ENCODE data around the gene KLHL6.

KLHL6 gene

GRCh38 chr3:183503746-183504145 lies 51.8 kb downstream of the KLHL6 start:
- Histone ChIP-seq H3K4me1 (ENCODE audit: control insufficient read depth, insufficient read depth, low read length) (no peaks in the 10 kb centered on the region), H3K27me3 (ENCODE audit: control insufficient read depth, insufficient read depth, low read length) (no peaks in the 10 kb centered on the region), H3K27ac (ENCODE audit: low read depth, low read length) (no peak overlapping the region), H3K9ac (ENCODE audit: low read length) (no peak overlapping the region), H3K9me3 (ENCODE audit: control insufficient read depth, insufficient read depth, low read depth, low read length) (no peaks in the 10 kb centered on the region), H3K36me3 (ENCODE audit: control insufficient read depth, insufficient read depth, low read length) (no peaks in the 10 kb centered on the region), H3K4me3 (ENCODE audit: low read depth, low read length) (no peak overlapping the region)

- H3K9ac ChIP-seq (ENCODE audit: low read length), result no peak overlapping the region
- no peaks in the 10 kb centered on the region for H3K9me3 ChIP-seq (ENCODE audit: control insufficient read depth, insufficient read depth, low read depth, low read length)
- H3K36me3 ChIP-seq (ENCODE audit: control insufficient read depth, insufficient read depth, low read length), result no peaks in the 10 kb centered on the region
- H3K27ac ChIP-seq (ENCODE audit: low read depth, low read length), result no peak overlapping the region
- H3K4me1 ChIP-seq (ENCODE audit: control insufficient read depth, insufficient read depth, low read length), result no peaks in the 10 kb centered on the region
- H3K27me3 ChIP-seq (ENCODE audit: control insufficient read depth, insufficient read depth, low read length), result no peaks in the 10 kb centered on the region
- no peak overlapping the region for H3K4me3 ChIP-seq (ENCODE audit: low read depth, low read length)
Measured at GRCh38 chr3:183502237-183503181, 53.0 kb downstream of the KLHL6 start.

GRCh38 chr3:183500981-183501704 lies 54.4 kb downstream of the KLHL6 start:
- H3K4me3 ChIP-seq (ENCODE audit: low read depth, low read length), result no peak overlapping the region
- H3K27ac ChIP-seq (ENCODE audit: low read depth, low read length), result no peak overlapping the region
- no peaks in the 10 kb centered on the region for H3K36me3 ChIP-seq (ENCODE audit: control insufficient read depth, insufficient read depth, low read length)
- no peaks in the 10 kb centered on the region for H3K27me3 ChIP-seq (ENCODE audit: control insufficient read depth, insufficient read depth, low read length)
- H3K9ac ChIP-seq (ENCODE audit: low read length), result no peak overlapping the region
- H3K4me1 ChIP-seq (ENCODE audit: control insufficient read depth, insufficient read depth, low read length), result no peaks in the 10 kb centered on the region
- H3K9me3 ChIP-seq (ENCODE audit: control insufficient read depth, insufficient read depth, low read depth, low read length), result no peaks in the 10 kb centered on the region

GRCh38 chr3:183500319-183500718 lies 55.2 kb downstream of the KLHL6 start:
- H3K9me3 ChIP-seq (ENCODE audit: control insufficient read depth, insufficient read depth, low read depth, low read length), result no peaks in the 10 kb centered on the region
- no peak overlapping the region for H3K4me3 ChIP-seq (ENCODE audit: low read depth, low read length)
- H3K36me3 ChIP-seq (ENCODE audit: control insufficient read depth, insufficient read depth, low read length), result no peaks in the 10 kb centered on the region
- H3K27me3 ChIP-seq (ENCODE audit: control insufficient read depth, insufficient read depth, low read length), result no peaks in the 10 kb centered on the region
- H3K9ac ChIP-seq (ENCODE audit: low read length), result no peak overlapping the region
- H3K4me1 ChIP-seq (ENCODE audit: control insufficient read depth, insufficient read depth, low read length), result no peaks in the 10 kb centered on the region
- no peak overlapping the region for H3K27ac ChIP-seq (ENCODE audit: low read depth, low read length)

- no peak overlapping the region for H3K9ac ChIP-seq (ENCODE audit: low read length)
- H3K4me1 ChIP-seq (ENCODE audit: control insufficient read depth, insufficient read depth, low read length), result no peaks in the 10 kb centered on the region
- no peaks in the 10 kb centered on the region for H3K9me3 ChIP-seq (ENCODE audit: control insufficient read depth, insufficient read depth, low read depth, low read length)
- H3K4me3 ChIP-seq (ENCODE audit: low read depth, low read length), result no peak overlapping the region
- H3K36me3 ChIP-seq (ENCODE audit: control insufficient read depth, insufficient read depth, low read length), result no peaks in the 10 kb centered on the region
- no peak overlapping the region for H3K27ac ChIP-seq (ENCODE audit: low read depth, low read length)
- H3K27me3 ChIP-seq (ENCODE audit: control insufficient read depth, insufficient read depth, low read length), result no peaks in the 10 kb centered on the region
Measured at GRCh38 chr3:183498634-183499033, 56.9 kb downstream of the KLHL6 start.

GRCh38 chr3:183497313-183497712 lies 58.2 kb downstream of the KLHL6 start:
- no peak overlapping the region for H3K9ac ChIP-seq (ENCODE audit: low read length)
- H3K4me3 ChIP-seq (ENCODE audit: low read depth, low read length), result no peak overlapping the region
- H3K9me3 ChIP-seq (ENCODE audit: control insufficient read depth, insufficient read depth, low read depth, low read length), result no peaks in the 10 kb centered on the region
- no peak overlapping the region for H3K27ac ChIP-seq (ENCODE audit: low read depth, low read length)
- no peaks in the 10 kb centered on the region for H3K27me3 ChIP-seq (ENCODE audit: control insufficient read depth, insufficient read depth, low read length)
- peaks cover 2% of the 10 kb centered on the region; the same call in 1 of the 2 replicates for H3K4me1 ChIP-seq (ENCODE audit: control insufficient read depth, insufficient read depth, low read length)
- H3K36me3 ChIP-seq (ENCODE audit: control insufficient read depth, insufficient read depth, low read length), result no peaks in the 10 kb centered on the region

GRCh38 chr3:183496311-183496710 lies 59.2 kb downstream of the KLHL6 start:
- H3K4me1 ChIP-seq (ENCODE audit: control insufficient read depth, insufficient read depth, low read length), result peaks cover 8% of the 10 kb centered on the region; the same call in 1 of the 2 replicates
- H3K9me3 ChIP-seq (ENCODE audit: control insufficient read depth, insufficient read depth, low read depth, low read length), result no peaks in the 10 kb centered on the region
- H3K27me3 ChIP-seq (ENCODE audit: control insufficient read depth, insufficient read depth, low read length), result no peaks in the 10 kb centered on the region
- no peak overlapping the region for H3K27ac ChIP-seq (ENCODE audit: low read depth, low read length)
- H3K9ac ChIP-seq (ENCODE audit: low read length), result no peak overlapping the region
- H3K36me3 ChIP-seq (ENCODE audit: control insufficient read depth, insufficient read depth, low read length), result no peaks in the 10 kb centered on the region
- no peak overlapping the region for H3K4me3 ChIP-seq (ENCODE audit: low read depth, low read length)

- H3K27ac ChIP-seq (ENCODE audit: low read depth, low read length), result no peak overlapping the region
- no peak overlapping the region for H3K4me3 ChIP-seq (ENCODE audit: low read depth, low read length)
- no peaks in the 10 kb centered on the region for H3K27me3 ChIP-seq (ENCODE audit: control insufficient read depth, insufficient read depth, low read length)
- no peaks in the 10 kb centered on the region for H3K9me3 ChIP-seq (ENCODE audit: control insufficient read depth, insufficient read depth, low read depth, low read length)
- H3K9ac ChIP-seq (ENCODE audit: low read length), result no peak overlapping the region
- peaks cover 13% of the 10 kb centered on the region for H3K4me1 ChIP-seq (ENCODE audit: control insufficient read depth, insufficient read depth, low read length)
- no peaks in the 10 kb centered on the region for H3K36me3 ChIP-seq (ENCODE audit: control insufficient read depth, insufficient read depth, low read length)
Measured at GRCh38 chr3:183494341-183494740, 61.2 kb downstream of the KLHL6 start.

- Histone ChIP-seq H3K27ac (ENCODE audit: low read depth, low read length) (no peak overlapping the region), H3K4me1 (ENCODE audit: control insufficient read depth, insufficient read depth, low read length) (peaks cover 13% of the 10 kb centered on the region), H3K9ac (ENCODE audit: low read length) (no peak overlapping the region), H3K36me3 (ENCODE audit: control insufficient read depth, insufficient read depth, low read length) (no peaks in the 10 kb centered on the region), H3K9me3 (ENCODE audit: control insufficient read depth, insufficient read depth, low read depth, low read length) (no peaks in the 10 kb centered on the region), H3K4me3 (ENCODE audit: low read depth, low read length) (no peak overlapping the region), H3K27me3 (ENCODE audit: control insufficient read depth, insufficient read depth, low read length) (no peaks in the 10 kb centered on the region)
Measured at GRCh38 chr3:183493296-183494045, 62.0 kb downstream of the KLHL6 start.

- H3K27me3 ChIP-seq (ENCODE audit: control insufficient read depth, insufficient read depth, low read length), result no peaks in the 10 kb centered on the region
- H3K4me1 ChIP-seq (ENCODE audit: control insufficient read depth, insufficient read depth, low read length), result peaks cover 13% of the 10 kb centered on the region
- H3K9ac ChIP-seq (ENCODE audit: low read length), result no peak overlapping the region
- H3K36me3 ChIP-seq (ENCODE audit: control insufficient read depth, insufficient read depth, low read length), result no peaks in the 10 kb centered on the region
- no peak overlapping the region for H3K27ac ChIP-seq (ENCODE audit: low read depth, low read length)
- no peaks in the 10 kb centered on the region for H3K9me3 ChIP-seq (ENCODE audit: control insufficient read depth, insufficient read depth, low read depth, low read length)
- no peak overlapping the region for H3K4me3 ChIP-seq (ENCODE audit: low read depth, low read length)
Measured at GRCh38 chr3:183492849-183493179, 62.7 kb downstream of the KLHL6 start.
